Ramos (cell line): ENCODE results near the gene LZTS3.
"Not testable (repeated sequence)": the region's sequence is repeated elsewhere in the genome, so short reads cannot be mapped to it uniquely, and the experiment has no call there.

Experiments
- in situ Hi-C: fragments of 300-500 bp; cut with MboI; formaldehyde crosslinking; loops from one replicate; pipeline ENCODE4 v1.14.3; 2022; ENCODE audit warnings: low sequenced_read_pairs; ENCODE audit not compliant: unreplicated experiment

LZTS3 gene

GRCh38 chr20:3150908-3151307, 22.4 kb downstream of the LZTS3 start:
- in situ Hi-C loops, result no loop called here

GRCh38 chr20:3146732-3147341, 26.5 kb downstream of the LZTS3 start:
- in situ Hi-C loops, result no loop called here

- in situ Hi-C loops, result no loop called here
Measured at GRCh38 chr20:3141757-3142156, 31.6 kb downstream of the LZTS3 start.

GRCh38 chr20:3137492-3137891, 35.9 kb downstream of the LZTS3 start:
- in situ Hi-C loops, result no loop called here

- in situ Hi-C loops, result no loop called here
Measured at GRCh38 chr20:3135507-3136070, 37.8 kb downstream of the LZTS3 start.

- in situ Hi-C loops, result no loop called here
Measured at GRCh38 chr20:3134151-3134550, 39.2 kb downstream of the LZTS3 start.

GRCh38 chr20:3133155-3133554, 40.2 kb downstream of the LZTS3 start:
- in situ Hi-C loops, result no loop called here

GRCh38 chr20:3130051-3130600, 43.2 kb downstream of the LZTS3 start:
- in situ Hi-C loops, result no loop called here

- in situ Hi-C loops, result no loop called here
Measured at GRCh38 chr20:3129094-3129493, 44.3 kb downstream of the LZTS3 start.

GRCh38 chr20:3128275-3128984, 44.9 kb downstream of the LZTS3 start:
- in situ Hi-C loops, result no loop called here

- in situ Hi-C loops, result no loop called here
Measured at GRCh38 chr20:3126527-3126859, 46.9 kb downstream of the LZTS3 start.

GRCh38 chr20:3125776-3126526, 47.4 kb downstream of the LZTS3 start:
- in situ Hi-C loops, result not testable (repeated sequence)

GRCh38 chr20:3124773-3125560, 48.4 kb downstream of the LZTS3 start:
- in situ Hi-C loops, result not testable (repeated sequence)

- in situ Hi-C loops, result not testable (repeated sequence)
Measured at GRCh38 chr20:3124163-3124562, 49.2 kb downstream of the LZTS3 start.

GRCh38 chr20:3123542-3123941, 49.8 kb downstream of the LZTS3 start:
- in situ Hi-C loops, result no loop called here

GRCh38 chr20:3121955-3122610, 51.3 kb downstream of the LZTS3 start:
- in situ Hi-C loops, result no loop called here

- in situ Hi-C loops, result no loop called here
Measured at GRCh38 chr20:3121271-3121911, 52.0 kb downstream of the LZTS3 start.

- in situ Hi-C loops, result no loop called here
Measured at GRCh38 chr20:3119044-3119443, 54.3 kb downstream of the LZTS3 start.

GRCh38 chr20:3117839-3118379, 55.4 kb downstream of the LZTS3 start:
- in situ Hi-C loops, result not testable (repeated sequence)
